GM21367 (cell line): ENCODE results near the gene ARID2.

ENCODE experiments used
- ATAC-seq: cut with Tn5 transposase; IDR thresholded peaks from one replicate; pipeline ENCODE4 v1.9.1; 2021; ENCODE audit not compliant: unreplicated experiment

The ARID2 gene

DNA sequence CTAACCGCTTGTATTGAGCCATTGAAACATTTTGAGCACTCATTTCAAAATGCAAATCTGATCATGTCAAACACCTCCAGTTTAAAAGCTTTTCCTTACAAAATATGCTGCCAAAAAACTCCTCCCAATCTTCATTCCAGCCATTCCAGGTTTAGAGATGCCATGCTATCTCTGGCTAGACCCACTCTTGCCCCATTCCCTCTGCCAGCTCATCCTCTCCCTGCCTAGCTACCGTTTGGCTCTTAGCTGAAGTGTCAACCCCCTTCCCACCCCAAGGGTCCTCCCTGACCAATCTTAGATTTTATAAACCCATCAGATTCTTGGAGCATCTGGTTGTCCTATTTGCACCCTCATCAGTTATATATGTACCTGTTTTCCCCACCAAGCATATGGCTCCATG lies 185.9 kb downstream of the ARID2 start:
- ATAC-seq: no peak

- no peak for ATAC-seq
These were observed 189.3 kb downstream of the ARID2 start for GRCh38 chr12:45918818-45919217.

GRCh38 chr12:45928309-45928708 lies 198.8 kb downstream of the ARID2 start:
- no peak for ATAC-seq

DNA sequence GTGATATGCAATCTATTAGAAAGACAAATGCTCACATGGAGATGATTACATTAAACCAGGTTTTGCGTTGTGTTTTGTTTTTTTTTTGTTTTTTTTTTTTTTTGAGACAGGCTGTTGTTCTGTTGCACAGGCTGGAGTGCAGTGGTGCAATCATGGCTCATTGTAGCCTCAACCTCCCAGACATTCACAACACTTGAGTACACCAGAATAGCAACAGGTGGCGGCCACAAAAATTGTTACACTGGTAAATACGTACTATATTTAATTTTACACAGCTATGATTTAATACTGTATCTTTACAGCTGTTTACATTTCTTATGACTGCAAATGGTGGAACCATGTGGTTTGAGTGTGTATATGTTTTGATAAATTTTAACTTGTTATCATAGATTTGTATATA lies 200.9 kb downstream of the ARID2 start:
- ATAC-seq: no peak

DNA sequence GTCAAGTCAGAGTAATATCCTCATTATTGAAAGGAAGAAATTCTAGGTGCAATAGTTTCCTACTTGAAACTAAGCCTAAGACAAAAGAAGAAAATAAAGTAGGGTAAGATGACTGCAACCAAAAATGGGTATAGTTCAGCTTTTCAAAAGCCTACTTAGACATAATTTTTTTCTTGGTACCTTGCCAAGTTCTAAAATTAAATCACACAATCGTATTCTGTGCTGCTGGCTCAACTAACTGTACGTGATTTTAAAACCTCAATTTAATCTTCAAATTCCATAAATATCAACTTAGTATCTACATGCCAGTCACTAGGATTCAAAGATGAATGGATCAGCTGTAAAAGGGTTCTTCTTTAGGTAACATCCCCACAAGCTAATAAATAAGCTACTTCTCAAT lies 204.0 kb downstream of the ARID2 start:
- ATAC-seq: no peak

- ATAC-seq: no peak
These were observed 205.4 kb downstream of the ARID2 start for GRCh38 chr12:45934956-45935355.

GRCh38 chr12:45938566-45938965 lies 209.1 kb downstream of the ARID2 start:
- ATAC-seq: no peak

GRCh38 chr12:45939759-45940158 lies 210.3 kb downstream of the ARID2 start:
- ATAC-seq: no peak

DNA sequence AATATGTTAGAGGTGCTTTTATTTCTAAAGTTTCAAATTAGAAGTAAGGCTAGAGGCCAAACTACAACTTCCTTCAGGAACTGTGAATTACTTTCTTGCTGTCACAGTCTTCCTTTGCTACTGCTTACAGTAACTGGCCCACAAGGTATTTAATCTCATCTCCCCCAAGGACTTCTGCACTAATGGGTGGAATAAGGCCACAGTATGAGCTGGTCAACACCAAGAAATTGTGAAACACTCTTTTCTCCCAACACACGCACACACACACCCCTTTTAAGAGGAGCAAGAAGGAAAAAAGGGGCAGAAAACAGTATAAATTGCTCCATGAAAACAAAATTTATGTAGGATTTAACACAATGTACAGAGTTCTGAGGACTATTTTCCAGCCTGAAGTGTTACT lies 215.3 kb downstream of the ARID2 start:
- no peak for ATAC-seq

DNA sequence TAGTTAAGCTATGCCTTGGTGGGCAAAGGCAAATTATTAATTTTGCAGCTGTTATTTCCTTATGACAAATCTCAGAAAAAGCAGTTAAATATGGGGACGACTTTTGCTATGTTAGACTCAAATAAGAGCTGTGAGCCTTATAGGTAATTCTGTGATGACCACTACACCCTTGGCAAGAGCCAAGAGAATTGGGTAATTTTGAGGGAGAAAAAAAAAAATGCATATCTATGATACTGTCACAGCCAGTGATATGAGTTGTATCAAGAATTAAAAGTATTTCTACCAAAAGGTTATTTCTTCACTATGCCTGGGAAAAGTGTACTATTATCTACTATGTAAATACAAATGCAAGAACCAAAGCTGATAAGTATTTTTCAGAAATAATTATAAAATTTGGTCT lies 216.9 kb downstream of the ARID2 start:
- no peak for ATAC-seq

GRCh38 chr12:45948546-45948945 lies 219.0 kb downstream of the ARID2 start:
- ATAC-seq: no peak
